IMR-90 (cell line): ENCODE results near the gene RRAGA. TPM values are rescaled to one million over a fixed set of nuclear protein-coding genes. Genes with fewer than 3 reads are reported as not detected.

ENCODE experiments used
- ATAC-seq: fragments of 200-7000 bp; cut with Tn5 transposase; 2 replicates; pipeline ENCODE4 v1.9.1; 2020; ENCODE audit warnings: low read depth, mild to moderate bottlenecking, moderate library complexity
- BruUV-seq: library from RNA; stranded (reverse); fragments of 400-500 nt; replicated peaks from 2 replicates; lab custom pipeline; 2021; lab: Mats Ljungman, UMichigan
- CTCF ChIA-PET: fragments of 300-600 bp; formaldehyde crosslinking; extraction: SDS; loops from one replicate; lab custom pipeline; 2021; ENCODE audit warnings: antibody characterized with exemption; lab: Yijun Ruan, JAX
- POLR2A ChIA-PET: fragments of 300-600 bp; sonication (Branson Sonifier 250); formaldehyde crosslinking; loops from one replicate; lab custom pipeline; 2022; ENCODE audit warnings: antibody characterized with exemption; ENCODE audit not compliant: unreplicated experiment; lab: Charles Lee
- DNase-seq: peaks from one replicate; pipeline ENCODE4 v3.0.0; 2013
- H2AFZ ChIP-seq: replicated peaks from 2 replicates; pipeline ENCODE3; 2013; ENCODE audit warnings: low read length, mild to moderate bottlenecking; ENCODE audit not compliant: poor library complexity
- H2AK5ac ChIP-seq: 2 replicates; pipeline ENCODE4 v1.6.1; 2013; ENCODE audit warnings: low read depth, low read length, inconsistent platforms
- H2AK9ac ChIP-seq: replicated peaks from 2 replicates; pipeline ENCODE3; 2013; ENCODE audit warnings: mild to moderate bottlenecking, low read depth, low read length, moderate library complexity; ENCODE audit not compliant: poor library complexity
- H2BK120ac ChIP-seq: 2 replicates; pipeline ENCODE4 v1.6.1; 2013; ENCODE audit warnings: low read depth, low read length, inconsistent platforms
- H2BK15ac ChIP-seq: 3 replicates; pipeline ENCODE4 v1.6.1; 2013; ENCODE audit warnings: low read depth, low read length, inconsistent platforms
- H2BK20ac ChIP-seq: 2 replicates; pipeline ENCODE4 v1.6.1; 2013; ENCODE audit warnings: low read depth, mild to moderate bottlenecking, inconsistent platforms, low read length, moderate library complexity
- H2BK5ac ChIP-seq: 2 replicates; pipeline ENCODE4 v1.6.1; 2013; ENCODE audit warnings: mild to moderate bottlenecking, low read depth, low read length, inconsistent platforms; ENCODE audit not compliant: poor library complexity, severe bottlenecking
- H3K14ac ChIP-seq: replicated peaks from 2 replicates; pipeline ENCODE4 v1.6.1; 2013; ENCODE audit warnings: low read depth, low read length, inconsistent platforms
- H3K18ac ChIP-seq: 2 replicates; pipeline ENCODE4 v1.6.1; 2013; ENCODE audit warnings: low read depth, low read length, control low read depth
- H3K23ac ChIP-seq: 2 replicates; pipeline ENCODE4 v1.6.1; 2013; ENCODE audit warnings: low read depth, low read length, inconsistent platforms
- H3K27ac ChIP-seq: 2 replicates; pipeline ENCODE4 v1.5.1; 2013; ENCODE audit warnings: mild to moderate bottlenecking, control low read depth, low read length; ENCODE audit not compliant: insufficient read depth
- H3K27me3 ChIP-seq: 2 replicates; pipeline ENCODE4 v1.6.1; 2013; ENCODE audit warnings: low read length; ENCODE audit not compliant: control insufficient read depth, insufficient read depth
- H3K36me3 ChIP-seq: 2 replicates; pipeline ENCODE4 v1.6.1; 2013; ENCODE audit warnings: low read length, mixed read lengths; ENCODE audit not compliant: control insufficient read depth, insufficient read depth
- H3K4ac ChIP-seq: 2 replicates; pipeline ENCODE4 v1.6.1; 2013; ENCODE audit warnings: low read depth, low read length, inconsistent platforms
- H3K4me1 ChIP-seq: 2 replicates; pipeline ENCODE4 v1.6.1; 2013; ENCODE audit warnings: low read length, mixed read lengths; ENCODE audit not compliant: control insufficient read depth, insufficient read depth
- H3K4me2 ChIP-seq: 2 replicates; pipeline ENCODE4 v1.6.1; 2013; ENCODE audit warnings: low read depth, mild to moderate bottlenecking, control low read depth, low read length, moderate library complexity
- H3K4me3 ChIP-seq: 2 replicates; pipeline ENCODE4 v1.5.1; 2013; ENCODE audit warnings: low read depth, mild to moderate bottlenecking, control low read depth, low read length, moderate library complexity; ENCODE audit not compliant: insufficient read depth
- H3K56ac ChIP-seq: 2 replicates; pipeline ENCODE4 v1.6.1; 2013; ENCODE audit warnings: low read length, inconsistent platforms; ENCODE audit not compliant: insufficient read depth; ENCODE audit errors: extremely low read depth
- H3K79me1 ChIP-seq, 2 experiments: 2 replicates each; pipeline ENCODE4 v1.6.1; 2013; ENCODE audit warnings: low read length in 2 of 2, inconsistent platforms in 1 of 2, low read depth in 1 of 2
- H3K9ac ChIP-seq: 2 replicates; pipeline ENCODE4 v1.6.1; 2013; ENCODE audit warnings: low read depth, low read length, control low read depth
- H3K9me1 ChIP-seq: 2 replicates; pipeline ENCODE4 v1.6.1; 2013; ENCODE audit warnings: low read length, inconsistent platforms; ENCODE audit not compliant: insufficient read depth
- H3K9me3 ChIP-seq: 2 replicates; pipeline ENCODE4 v1.6.1; 2013; ENCODE audit warnings: low read length; ENCODE audit not compliant: control insufficient read depth, insufficient read depth
- H4K20me1 ChIP-seq: 2 replicates; pipeline ENCODE4 v1.6.1; 2013; ENCODE audit warnings: low read length, inconsistent platforms; ENCODE audit not compliant: insufficient read depth
- H4K5ac ChIP-seq: 2 replicates; pipeline ENCODE4 v1.6.1; 2013; ENCODE audit warnings: mild to moderate bottlenecking, low read depth, low read length, control low read depth
- H4K8ac ChIP-seq, 2 experiments: 2 replicates each; pipeline ENCODE4 v1.6.1; 2013; ENCODE audit warnings: low read depth in 2 of 2, low read length in 2 of 2, control low read depth in 1 of 2, inconsistent platforms in 1 of 2
- H4K91ac ChIP-seq: 2 replicates; pipeline ENCODE4 v1.6.1; 2013; ENCODE audit warnings: low read depth, low read length, inconsistent platforms; ENCODE audit not compliant: insufficient read depth
- CTCF ChIP-seq: conservative IDR thresholded peaks from 2 replicates; pipeline ENCODE4 v1.5.1; 2012; ENCODE audit warnings: mild to moderate bottlenecking, low read depth, low read length, improper control_type of control experiment
- ELK1 ChIP-seq: fragments of 150-350 bp; IDR thresholded peaks from 2 replicates; pipeline ENCODE4 v1.6.1; 2016; ENCODE audit warnings: low read depth, mild to moderate bottlenecking, low read length, moderate library complexity, borderline replicate concordance
- MAZ ChIP-seq: IDR thresholded peaks from 2 replicates; pipeline ENCODE4 v1.6.1; 2012; ENCODE audit warnings: low read depth, mild to moderate bottlenecking, low read length, improper control_type of control experiment, moderate library complexity, borderline replicate concordance
- RAD21 ChIP-seq: IDR thresholded peaks from 2 replicates; pipeline ENCODE4 v1.6.1; 2012; ENCODE audit warnings: low read length, improper control_type of control experiment
- RFX5 ChIP-seq: IDR thresholded peaks from 2 replicates; pipeline ENCODE4 v1.8.0; 2012; ENCODE audit warnings: low read depth, mild to moderate bottlenecking, low read length, moderate library complexity
- SMC3 ChIP-seq: fragments of 150-350 bp; IDR thresholded peaks from 2 replicates; pipeline ENCODE4 v1.6.1; 2016; ENCODE audit warnings: low read depth, mild to moderate bottlenecking, antibody characterized with exemption, low read length, moderate library complexity
- WGBS, 2 experiments: methylation state at CpG; one replicate each; pipeline versions ENCODE4 v1.1.5 to v1.1.7; 2013; ENCODE audit warnings: missing lambda C conversion rate in 2 of 2; ENCODE audit not compliant: insufficient read length in 1 of 2; ENCODE audit errors: extremely low coverage in 2 of 2; 5-methylcytosine and 5-hydroxymethylcytosine counted together
- dilution Hi-C: fragments of 300-500 bp; cut with HindIII; formaldehyde crosslinking; loops from one replicate; pipeline ENCODE4 v1.14.3; 2018; ENCODE audit warnings: low sequenced_read_pairs; ENCODE audit not compliant: unreplicated experiment
- in situ Hi-C: fragments of 300-500 bp; cut with MboI; formaldehyde crosslinking; loops from 3 replicates; pipeline ENCODE4 v1.14.3; 2019; ENCODE audit warnings: low sequenced_read_pairs, inconsistent platforms, mixed read lengths
- intact Hi-C: fragments of 100-400 bp; cut with micrococcal nuclease; formaldehyde crosslinking; loops from 2 replicates; pipeline ENCODE4 v1.10.0; 2022
- polyA plus RNA-seq, 3 experiments: library from polyadenylated mRNA; depleted of rRNA; stranded (reverse); fragments of >200 nt; gene quantifications; 2 replicates each; pipeline ENCODE4 v1.2.3, GENCODE V29; 2012; ENCODE audit warnings: low replicate concordance in 1 of 3
- total RNA-seq: library from RNA; depleted of rRNA; stranded (reverse); fragments of >200 nt; gene quantifications from 2 replicates; pipeline ENCODE4 v1.2.3, GENCODE V29; 2012

RRAGA gene
- total and polyA plus RNA-seq, 2 of the 4 experiments (the other 2 are of a cell fraction) = 74.7 to 154 TPM

GRCh38 chr9:19028835-19029451, 20.3 kb upstream of the RRAGA start:
- DNase-seq = peak; percentile 75
- no CpG with 5 or more reads among the region's 8 CpGs for WGBS, 2 experiments
- Histone ChIP-seq H4K20me1 (no peaks in the 10 kb centered on the region), H2BK15ac (no peak overlapping the region), H3K18ac (no peak overlapping the region), H3K27ac (no peak overlapping the region), H3K23ac (no peak overlapping the region), H2AFZ (no peak overlapping the region), H2BK20ac (no peak overlapping the region), H4K8ac (no peak overlapping the region), H3K36me3 (no peaks in the 10 kb centered on the region), H3K4ac (no peak overlapping the region), H3K14ac (no peak overlapping the region), H3K4me1 (no peaks in the 10 kb centered on the region), H3K9me1 (no peaks in the 10 kb centered on the region), H2BK120ac (no peak overlapping the region), H3K4me3 (no peak overlapping the region), H4K5ac (no peak overlapping the region), H3K27me3 (no peaks in the 10 kb centered on the region; the same call in 1 of the 2 replicates), H3K4me2 (no peak overlapping the region), H2AK9ac (no peak overlapping the region), H3K9me3 (no peaks in the 10 kb centered on the region), H3K56ac (no peak overlapping the region), H2AK5ac (no peak overlapping the region), H3K9ac (no peak overlapping the region), H4K91ac (no peak overlapping the region), H3K79me1 (no peaks in the 10 kb centered on the region), H2BK5ac (no peak overlapping the region)
- intact Hi-C loops = loop anchor here (1.0 to 10.0 kb wide), 5 partner anchors 428 to 1504 kb away; no protein-coding TSS in a partner anchor
- TF ChIP-seq RFX5 (no peak), ELK1 (no peak), CTCF (peak; percentile 83), RAD21 (peak; percentile 86), MAZ (no peak), SMC3 (peak; percentile 90)
- in situ Hi-C loops = loop anchor here (5.0 to 25.0 kb wide), 2 partner anchors 772 to 1492 kb away; no protein-coding TSS in a partner anchor
- ATAC-seq = peak; percentile 95
- ChIA-PET POLR2A (no interaction called here), CTCF (interaction anchor here (0.6 to 2.4 kb wide), 14 partner anchors 149 to 1504 kb away, joined by 3 to 21 read pairs (median 4); no protein-coding TSS in a partner anchor)
- BruUV-seq = no TSS peak
- dilution Hi-C loops = no loop called here
